Cardiac muscle cell (in vitro differentiated cells and primary cell): ENCODE measurements around the gene FAM174B. TPM values are rescaled to one million over a fixed set of nuclear protein-coding genes. Genes with fewer than 3 reads are reported as not detected.
A peak's percentile ranks its signal among the peaks of the same experiment; 100 is the strongest.

ENCODE experiments used
- DNase-seq, 2 donors: peaks; one replicate each; pipeline versions ENCODE4 v3.0.0 to v3.0.0-alpha.2; 2010 to 2017; ENCODE audit warnings: low read depth in 1 of 2, low spot score in 1 of 2
- H3K27ac ChIP-seq: fragments of 200-600 bp; sonication (generic); 2 replicates; pipeline ENCODE4 v1.5.1; 2016
- H3K27me3 ChIP-seq: fragments of 200-600 bp; sonication (generic); 2 replicates; pipeline ENCODE4 v1.6.0; 2016; ENCODE audit warnings: control low read depth
- H3K36me3 ChIP-seq: fragments of 200-600 bp; sonication (generic); 2 replicates; pipeline ENCODE4 v1.5.1; 2016; ENCODE audit warnings: control low read depth
- H3K4me1 ChIP-seq: fragments of 200-600 bp; sonication (generic); 2 replicates; pipeline ENCODE4 v1.8.1; 2017; ENCODE audit warnings: low read depth, mild to moderate bottlenecking, mixed run types
- H3K4me3 ChIP-seq: fragments of 200-600 bp; sonication (generic); 2 replicates; pipeline ENCODE4 v1.5.1; 2016; ENCODE audit warnings: mild to moderate bottlenecking
- H3K9me3 ChIP-seq: fragments of 200-600 bp; sonication (generic); 2 replicates; pipeline ENCODE4 v1.5.1; 2017; ENCODE audit warnings: low read depth, mild to moderate bottlenecking, control low read depth
- CTCF ChIP-seq: IDR thresholded peaks from 2 replicates; pipeline ENCODE4 v1.5.1; 2012; ENCODE audit warnings: low read depth, mild to moderate bottlenecking, low read length
- polyA plus RNA-seq: library from polyadenylated mRNA; unstranded; fragments of >200 nt; fragmentation: Nextera tagmentation; extraction: Ambion mirVana; gene quantifications from 2 replicates; pipeline ENCODE4 v1.2.1, GENCODE V29; 2016
- total RNA-seq: library from RNA; depleted of rRNA; stranded (reverse); fragments of >200 nt; gene quantifications from 2 replicates; pipeline ENCODE4 v1.2.3, GENCODE V29; 2016

FAM174B gene
- total and polyA plus RNA-seq, 2 experiments from 2014 or later = 9.3 to 30.2 TPM

- H3K27ac ChIP-seq = no peak overlapping the region
- no peaks in the 10 kb centered on the region for H3K9me3 ChIP-seq
- no peak for TF ChIP-seq CTCF
- no peaks in the 10 kb centered on the region for H3K36me3 ChIP-seq
- no peak for DNase-seq
- no peaks in the 10 kb centered on the region for H3K27me3 ChIP-seq
- no peak overlapping the region for H3K4me3 ChIP-seq
- H3K4me1 ChIP-seq = peaks cover 11% of the 10 kb centered on the region
Measured at GRCh38 chr15:92661069-92661468, 5.5 kb upstream of the FAM174B start.

GRCh38 chr15:92657486-92657885 lies 1.9 kb upstream of the FAM174B start:
- H3K36me3 ChIP-seq = no peaks in the 10 kb centered on the region
- H3K4me1 ChIP-seq = peaks cover 4% of the 10 kb centered on the region
- H3K9me3 ChIP-seq = no peaks in the 10 kb centered on the region
- no peak overlapping the region for H3K27ac ChIP-seq
- no peak for TF ChIP-seq CTCF
- H3K4me3 ChIP-seq = no peak overlapping the region
- DNase-seq = no peak
- no peaks in the 10 kb centered on the region for H3K27me3 ChIP-seq

DNA sequence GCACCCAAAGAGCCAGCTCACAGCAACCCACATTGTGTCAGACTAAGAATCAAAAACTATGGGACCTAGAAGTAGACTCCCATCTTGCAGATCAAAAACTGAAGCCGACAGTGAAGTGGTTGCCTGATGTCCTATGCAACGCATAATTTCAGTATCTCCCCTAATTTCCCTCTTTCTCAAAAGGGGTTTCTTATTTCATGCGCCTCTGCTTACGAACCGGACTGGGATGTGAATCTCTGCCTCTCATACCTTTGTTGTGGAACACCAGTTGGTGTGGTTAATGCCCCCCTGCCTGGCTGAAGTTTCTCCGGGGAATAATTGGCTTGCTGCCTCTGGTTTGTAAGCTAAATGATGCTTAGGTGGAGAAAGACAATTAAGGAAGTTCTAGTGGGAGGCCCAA lies 514 bp upstream of the FAM174B start:
- no peak for DNase-seq
- H3K4me1 ChIP-seq = peaks cover 13% of the 10 kb centered on the region
- no peaks in the 10 kb centered on the region for H3K36me3 ChIP-seq
- H3K4me3 ChIP-seq = peak overlapping the region; percentile 44
- H3K9me3 ChIP-seq = no peaks in the 10 kb centered on the region
- H3K27me3 ChIP-seq = no peaks in the 10 kb centered on the region
- H3K27ac ChIP-seq = no peak overlapping the region
- no peak for TF ChIP-seq CTCF

GRCh38 chr15:92654662-92655061 lies 913 bp downstream of the FAM174B start:
- Histone ChIP-seq H3K36me3 (no peaks in the 10 kb centered on the region), H3K27me3 (no peaks in the 10 kb centered on the region), H3K4me3 (peak overlapping the region; percentile 44), H3K27ac (no peak overlapping the region), H3K9me3 (no peaks in the 10 kb centered on the region), H3K4me1 (peaks cover 13% of the 10 kb centered on the region)
- DNase-seq = no peak
- no peak for TF ChIP-seq CTCF

GRCh38 chr15:92653836-92654539 lies 1.6 kb downstream of the FAM174B start:
- no peak overlapping the region for H3K4me3 ChIP-seq
- no peak for TF ChIP-seq CTCF
- peak in 1 of 2 donors; percentile 50 for DNase-seq

DNA sequence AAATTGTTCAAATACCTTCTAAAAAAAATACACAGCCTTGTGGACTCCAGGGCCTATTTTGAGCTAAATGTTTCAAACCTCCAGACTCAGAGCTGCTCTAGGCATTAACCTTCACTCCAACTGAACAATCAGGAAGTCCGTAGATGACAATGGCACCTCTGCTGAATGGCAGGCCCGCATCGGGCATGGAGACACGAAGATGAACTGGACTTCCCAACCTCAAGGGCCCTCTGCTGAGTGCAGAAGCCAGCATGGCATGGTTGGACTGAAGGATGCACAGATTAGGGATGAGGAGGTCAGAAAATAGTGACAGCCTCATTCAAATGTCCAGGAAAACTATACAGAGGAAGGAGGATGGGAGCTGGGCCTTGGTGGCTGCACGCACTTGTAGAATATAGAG lies 2.2 kb downstream of the FAM174B start:
- no peak overlapping the region for H3K4me3 ChIP-seq
- peaks cover 13% of the 10 kb centered on the region for H3K4me1 ChIP-seq
- no peaks in the 10 kb centered on the region for H3K27me3 ChIP-seq
- H3K36me3 ChIP-seq = no peaks in the 10 kb centered on the region
- no peak overlapping the region for H3K27ac ChIP-seq
- DNase-seq = no peak
- no peaks in the 10 kb centered on the region for H3K9me3 ChIP-seq
- TF ChIP-seq CTCF = no peak

More at GRCh38 chr15:92653836-92654539, 1.6 kb downstream of the FAM174B start:
- no peaks in the 10 kb centered on the region for H3K9me3 ChIP-seq
- H3K36me3 ChIP-seq = no peaks in the 10 kb centered on the region
- no peaks in the 10 kb centered on the region for H3K27me3 ChIP-seq
- H3K4me1 ChIP-seq = peaks cover 13% of the 10 kb centered on the region
- no peak overlapping the region for H3K27ac ChIP-seq
